GM19438 (cell line): ENCODE results near the gene SDSL.

Source experiments
- ATAC-seq: cut with Tn5 transposase; IDR thresholded peaks from one replicate; pipeline ENCODE4 v1.9.1; 2021; ENCODE audit warnings: low read depth; ENCODE audit not compliant: unreplicated experiment

Gene SDSL

DNA sequence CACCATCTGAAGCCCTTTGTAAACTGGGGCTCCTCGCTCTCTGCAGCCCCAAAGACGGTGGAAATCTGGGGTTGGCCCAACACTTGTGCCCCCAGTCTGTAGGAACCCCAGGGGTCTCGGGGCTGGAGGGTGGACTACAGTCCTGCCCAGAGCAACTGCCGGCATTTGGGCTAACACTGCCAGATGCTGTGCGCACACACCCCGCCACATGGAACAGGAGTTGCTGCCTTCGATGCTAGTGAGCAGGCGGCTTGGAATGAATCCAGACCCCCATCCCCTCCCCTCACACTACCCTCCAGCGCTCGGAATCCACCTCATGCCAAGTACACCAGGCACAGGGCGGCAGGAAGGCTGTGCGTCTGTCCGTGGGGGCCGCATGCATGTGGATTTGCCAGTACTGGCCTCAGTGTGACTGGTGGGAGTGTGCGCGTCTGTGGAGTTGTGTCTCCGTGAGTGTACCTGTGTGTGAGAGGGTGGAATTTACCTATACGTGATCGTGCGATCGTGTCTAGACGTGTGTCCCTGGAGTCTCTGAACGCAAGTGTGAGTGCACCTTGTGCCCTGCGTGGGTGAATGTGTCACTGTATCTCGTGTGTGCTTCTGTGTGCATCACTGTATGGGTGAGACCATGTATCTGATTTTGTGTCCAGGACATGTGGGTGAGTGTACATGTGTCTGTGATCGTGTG is 44.4 kb downstream of the SDSL start:
- ATAC-seq: no peak

DNA sequence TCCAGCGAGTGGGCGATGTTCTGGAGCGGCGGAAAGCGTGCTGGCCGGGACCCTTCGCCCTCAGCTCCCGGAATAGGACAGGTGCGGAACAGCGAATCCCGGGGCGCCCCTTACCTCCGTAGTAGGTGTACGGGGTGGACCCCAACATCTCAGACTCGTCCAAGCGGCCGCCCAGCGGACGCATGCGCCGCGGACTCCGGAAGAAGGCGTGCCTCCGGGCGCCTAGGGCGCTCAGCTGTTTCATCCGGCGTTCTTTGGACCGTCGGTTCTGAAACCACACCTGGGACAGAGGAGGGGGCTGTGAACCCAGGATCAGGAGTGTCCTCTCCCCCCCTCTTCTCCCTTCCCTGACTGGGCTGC is 44.9 kb downstream of the SDSL start:
- no peak for ATAC-seq

DNA sequence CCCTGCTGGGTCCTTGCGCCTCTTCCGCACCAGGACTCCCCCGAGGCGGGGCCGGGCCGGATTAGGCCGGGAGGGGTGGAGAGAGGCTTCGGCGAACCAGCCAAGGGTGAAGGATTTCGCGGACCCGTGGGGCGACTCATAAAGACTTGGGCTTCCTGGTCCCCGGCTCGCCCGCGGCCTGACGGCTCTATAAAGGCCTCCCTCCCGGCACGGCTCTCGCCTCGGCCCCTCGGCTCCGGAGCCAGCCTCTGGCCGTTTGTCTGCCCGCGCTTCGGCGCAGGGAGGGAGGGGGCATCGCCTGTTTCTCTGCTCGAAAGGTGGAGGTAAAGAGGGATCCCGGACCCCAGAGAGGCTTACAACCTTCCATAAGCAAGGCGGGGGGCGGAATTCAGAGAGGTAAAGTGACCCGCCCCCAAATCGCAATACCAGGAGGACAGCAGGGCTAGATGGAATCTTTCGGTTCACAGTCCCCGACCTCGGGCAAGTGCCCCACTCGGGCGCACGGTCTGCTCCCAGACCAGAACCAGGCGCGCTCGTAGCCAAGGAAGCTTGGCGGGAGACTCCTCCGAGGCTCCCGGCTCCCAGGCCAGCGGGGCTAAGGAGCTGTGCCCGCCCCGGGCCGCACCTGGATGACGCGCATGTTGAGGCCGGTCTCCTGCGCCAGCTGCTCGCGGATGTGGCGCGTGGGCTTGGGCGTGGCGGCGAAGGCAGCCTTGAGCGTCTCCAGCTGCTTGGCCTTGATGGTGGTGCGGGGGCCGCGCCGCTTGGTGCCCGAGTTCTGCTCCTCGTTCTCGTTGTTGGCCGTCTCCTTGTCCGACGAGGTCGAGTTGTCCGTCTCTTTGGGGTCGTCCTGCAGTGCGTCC is 45.6 kb downstream of the SDSL start:
- no peak for ATAC-seq

DNA sequence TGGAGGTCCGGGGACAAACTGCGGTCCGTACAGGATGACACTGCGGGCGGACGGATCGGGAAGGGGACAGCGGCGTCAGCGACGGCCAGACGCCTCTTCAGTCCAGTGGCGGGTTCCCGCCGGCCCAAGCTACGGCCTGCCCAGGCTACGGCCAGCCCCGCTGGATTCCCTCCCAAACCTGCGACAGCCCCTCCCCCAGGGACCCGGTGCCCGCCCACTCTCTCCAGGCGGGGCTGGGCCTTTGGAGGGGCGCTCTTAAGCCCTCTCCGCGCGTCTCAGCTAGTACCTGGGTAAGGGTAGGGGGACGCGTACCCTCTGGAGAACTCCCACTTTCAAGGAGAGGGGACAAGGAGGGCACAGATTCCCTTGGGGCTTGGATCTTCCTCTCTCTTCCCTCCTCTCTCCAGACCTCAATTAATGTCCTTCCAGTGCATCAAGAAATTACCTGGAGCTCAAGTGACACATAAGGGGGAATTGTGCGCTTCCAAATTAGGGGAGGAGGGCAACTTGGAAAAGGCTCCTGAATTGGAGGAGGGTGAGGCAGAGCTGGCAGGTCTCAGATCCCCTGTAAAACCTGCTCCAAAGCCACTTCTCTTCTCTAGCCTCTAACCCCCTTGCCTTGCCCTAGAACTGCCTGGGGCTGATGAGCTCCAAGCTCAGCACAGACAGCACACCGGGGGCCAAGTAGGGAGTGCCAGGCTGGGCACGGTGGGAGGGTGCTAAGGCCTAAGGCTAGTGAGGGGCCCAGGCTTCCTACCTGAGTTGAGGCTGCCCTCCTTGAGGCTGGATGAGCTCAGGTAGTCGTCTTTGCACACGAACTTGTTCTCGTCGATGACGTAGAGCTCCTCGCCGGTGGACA is 46.4 kb downstream of the SDSL start:
- ATAC-seq: no peak

DNA sequence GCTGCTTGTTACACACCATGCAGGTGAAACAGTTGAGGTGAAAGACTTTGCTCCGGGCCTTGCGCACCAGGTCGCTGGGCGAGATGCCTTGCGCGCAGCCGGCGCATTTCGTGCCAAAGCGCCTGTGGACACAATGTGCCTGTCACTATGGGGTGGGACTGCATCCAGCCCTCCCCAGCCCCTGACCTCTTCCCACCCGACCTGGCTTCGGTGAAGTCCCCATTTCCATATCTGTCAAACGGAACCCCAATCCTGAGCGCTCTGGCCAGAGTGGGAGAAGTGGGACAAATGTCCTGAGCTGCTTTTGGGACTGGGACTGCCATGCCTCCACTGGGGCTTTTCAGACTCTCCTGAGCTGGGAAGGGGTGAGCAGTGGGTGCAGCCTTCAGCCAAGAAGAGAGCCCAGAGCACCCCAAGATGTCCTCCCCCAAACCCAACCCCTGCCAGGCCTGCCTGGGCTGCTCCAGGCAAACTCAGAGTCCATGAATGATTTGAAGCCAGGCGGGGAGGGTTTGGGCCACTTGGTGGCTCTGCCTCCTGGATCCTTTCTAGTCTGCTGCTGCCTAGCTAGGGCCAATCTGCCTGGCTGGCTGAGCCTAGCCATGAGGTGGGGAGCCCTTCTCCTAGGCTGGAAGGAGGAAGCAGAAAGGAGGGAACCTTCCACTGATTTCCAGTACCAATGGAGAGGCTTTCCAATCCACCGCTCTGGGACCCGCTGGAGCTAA is 47.2 kb downstream of the SDSL start:
- no peak for ATAC-seq

DNA sequence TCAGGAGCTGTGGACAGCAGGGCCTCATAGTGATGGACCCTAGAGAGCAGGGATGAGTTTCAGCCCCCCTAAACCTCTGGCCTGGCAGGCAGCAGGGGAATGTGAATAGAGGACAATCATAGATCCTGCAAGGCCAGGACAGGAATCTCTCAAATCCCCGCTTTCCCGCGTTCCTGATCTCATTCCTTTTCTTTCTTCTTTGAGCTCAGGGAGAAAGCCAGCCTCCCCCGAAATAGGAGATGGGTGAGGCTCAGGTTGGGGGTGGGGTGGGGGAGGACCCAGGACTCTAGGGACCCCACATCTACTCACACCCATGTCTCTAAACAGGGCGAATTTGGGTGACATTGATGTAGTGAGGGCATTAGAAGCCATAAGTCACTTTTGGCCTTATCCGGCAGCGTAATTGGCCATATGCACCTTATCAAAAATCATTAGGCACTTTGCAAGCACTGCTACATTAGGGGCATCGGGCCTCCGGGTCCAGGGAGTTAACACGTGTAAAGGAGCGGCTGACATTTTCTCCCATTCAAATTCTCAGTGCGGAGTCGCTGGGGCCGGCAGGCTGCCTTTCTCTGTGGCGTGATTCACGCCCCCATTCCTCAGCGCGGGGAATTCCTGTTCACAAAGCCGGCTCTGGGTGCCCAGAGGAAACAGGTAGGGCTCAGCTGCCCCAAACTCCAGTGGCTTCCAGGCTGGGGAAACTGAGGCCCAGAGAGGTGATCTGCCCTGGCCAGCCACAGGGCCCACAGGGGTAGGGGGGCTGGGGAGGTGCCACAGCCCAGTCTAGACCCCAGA is 48.0 kb downstream of the SDSL start:
- ATAC-seq: no peak

DNA sequence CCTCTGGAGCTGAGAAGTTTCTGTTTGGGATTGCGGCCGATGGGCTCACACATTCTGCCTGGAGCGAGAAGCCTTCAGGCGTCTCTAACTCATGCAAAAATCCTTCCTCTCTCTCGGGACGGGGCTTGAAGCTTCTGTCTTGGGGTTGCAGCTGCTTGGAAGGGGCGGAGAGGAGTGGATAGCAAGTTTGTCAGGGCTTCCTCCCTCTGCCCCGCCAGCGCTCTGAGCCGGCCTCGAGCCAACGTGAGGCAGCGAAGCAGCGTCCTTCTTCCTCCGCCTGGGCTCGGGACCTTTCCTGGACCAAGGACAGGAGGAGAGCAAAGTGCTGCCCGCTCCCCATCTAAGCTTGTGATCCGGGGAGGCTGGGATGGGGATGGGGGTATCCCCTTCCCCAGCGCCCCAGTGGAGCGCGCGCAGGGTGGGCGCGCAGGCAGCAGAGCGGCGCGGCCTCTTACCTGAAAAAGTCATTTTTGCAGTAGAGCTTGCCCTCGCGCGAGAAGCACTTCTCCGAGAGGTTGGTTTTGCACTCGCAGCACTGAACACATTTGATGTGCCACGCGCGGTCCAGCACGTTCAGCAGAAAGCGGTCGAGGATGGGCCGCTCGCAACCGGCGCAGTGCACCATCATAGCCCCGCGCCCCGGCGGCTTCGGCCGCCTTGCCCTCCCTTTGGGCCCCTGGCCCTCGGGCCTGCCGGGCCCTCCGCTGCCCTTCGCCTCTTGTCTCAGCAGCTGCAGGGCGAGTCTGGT is 48.9 kb downstream of the SDSL start:
- no peak for ATAC-seq

DNA sequence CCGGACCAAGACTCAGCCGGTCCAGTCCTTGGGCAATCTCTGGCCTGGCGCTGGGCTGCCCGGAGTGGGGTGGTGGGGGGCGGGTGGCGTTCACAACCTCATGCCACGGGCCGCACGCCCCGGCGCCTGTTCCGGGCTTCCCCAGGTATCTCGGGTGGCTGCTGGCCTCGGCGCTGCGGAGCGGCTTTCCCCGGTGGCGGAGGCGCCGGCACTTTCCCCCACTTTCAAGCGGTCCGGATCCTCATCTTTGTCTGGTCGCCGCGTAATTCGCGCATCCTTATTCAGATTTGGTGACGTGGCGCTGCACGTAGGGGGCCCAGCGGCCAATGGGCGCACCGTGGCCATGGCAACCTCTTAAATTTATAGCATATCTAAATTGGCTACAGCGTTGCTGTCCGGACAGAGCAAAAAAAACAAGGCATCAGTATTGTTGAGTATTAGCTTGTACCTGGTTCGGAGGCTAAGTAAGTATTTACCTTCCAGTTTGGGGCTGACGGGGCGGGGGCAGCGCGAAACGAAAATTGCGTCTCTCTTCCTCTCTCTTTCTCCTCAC is 49.5 kb downstream of the SDSL start, which contains the start of gene LHX5:
Gene LHX5, minus strand, starts transcription at position 253 of the 553 bp plus-strand sequence. CDS start 373 bp downstream, outside the sequence.
- ATAC-seq: no peak

DNA sequence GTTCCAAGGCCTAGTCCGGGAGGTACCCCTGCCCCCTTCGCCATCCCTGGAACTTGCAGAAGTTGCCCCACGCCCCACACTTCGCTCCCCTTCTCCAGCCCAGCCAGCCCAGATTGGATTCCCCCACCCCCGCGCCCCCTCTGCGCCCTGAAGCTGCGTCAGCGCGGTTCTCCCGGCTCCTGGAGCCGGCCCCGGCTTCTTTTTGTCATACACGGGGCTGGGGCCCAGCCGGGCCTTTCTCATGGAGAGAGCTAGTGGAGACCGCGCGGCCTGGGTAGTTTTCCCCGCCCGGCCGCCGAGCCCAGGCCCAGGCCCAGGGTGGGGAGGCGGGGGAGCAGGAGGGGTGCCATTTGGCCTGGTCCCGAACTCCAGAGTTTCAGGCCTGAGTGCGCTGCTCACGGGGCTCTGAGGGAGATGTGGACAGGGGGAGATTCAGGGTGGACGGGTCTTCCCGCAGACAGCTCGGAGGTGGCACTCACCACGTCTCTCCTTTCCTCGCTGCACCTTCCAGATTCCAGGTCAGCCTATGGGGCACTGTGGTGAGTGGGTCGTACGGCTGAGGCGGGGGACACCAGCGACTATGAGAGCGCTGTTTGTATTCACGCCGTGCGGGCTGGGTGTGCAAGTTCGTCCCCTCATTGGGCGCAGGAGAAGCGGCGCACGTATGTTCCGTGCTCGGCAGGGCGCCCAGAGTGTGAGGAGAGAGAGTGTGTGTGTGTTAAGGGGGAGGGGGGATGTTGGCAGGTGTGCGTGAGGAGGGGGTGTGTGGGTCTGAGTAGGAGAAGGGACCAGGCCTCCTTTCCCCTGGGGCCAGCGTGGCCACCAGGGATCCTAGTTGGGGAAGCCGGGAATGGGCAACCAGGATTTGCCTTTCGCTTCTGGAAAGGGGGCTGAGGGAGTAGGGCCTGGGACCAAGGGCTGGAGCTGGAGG is 50.3 kb downstream of the SDSL start:
- ATAC-seq: no peak

DNA sequence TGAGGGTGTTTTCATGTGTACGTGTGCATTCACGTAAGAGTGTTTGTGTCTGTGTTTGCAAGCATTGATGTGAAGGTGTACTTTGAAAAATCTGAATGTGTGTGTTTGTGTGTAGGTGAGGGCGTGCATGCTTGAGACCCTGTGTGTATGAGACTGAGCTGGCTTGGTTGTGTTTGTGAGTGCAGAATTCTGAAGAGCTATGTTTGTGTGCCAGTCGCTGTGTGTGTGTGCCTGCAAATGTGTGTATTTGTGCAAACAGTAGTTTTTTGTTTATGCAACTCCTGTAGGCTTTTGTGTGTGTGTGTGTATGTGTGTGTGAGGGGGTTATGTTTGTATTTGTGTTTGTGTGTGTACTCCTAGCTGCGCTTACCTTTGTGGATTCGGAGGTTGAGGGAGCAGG is 51.2 kb downstream of the SDSL start:
- ATAC-seq: no peak

DNA sequence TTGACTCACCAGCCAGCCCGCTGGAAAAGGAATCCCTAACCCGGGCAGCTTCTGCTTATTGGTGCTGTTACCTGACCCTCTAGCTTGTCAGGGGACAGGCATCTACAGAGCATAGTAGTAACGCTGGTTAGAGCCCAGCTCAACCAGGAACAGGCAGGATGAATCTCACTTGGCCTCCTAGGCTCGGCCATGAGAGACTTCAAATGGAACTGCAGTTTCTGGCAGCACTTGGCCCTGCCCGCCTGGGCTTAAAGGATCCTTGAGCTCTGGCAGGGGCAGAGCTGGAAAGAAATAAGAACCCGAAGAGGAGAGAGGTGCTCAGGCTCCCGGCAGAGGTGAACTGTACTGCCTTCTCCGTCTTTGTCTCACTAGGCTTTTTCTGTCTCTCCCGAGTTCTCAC is 51.8 kb downstream of the SDSL start:
- ATAC-seq: no peak

DNA sequence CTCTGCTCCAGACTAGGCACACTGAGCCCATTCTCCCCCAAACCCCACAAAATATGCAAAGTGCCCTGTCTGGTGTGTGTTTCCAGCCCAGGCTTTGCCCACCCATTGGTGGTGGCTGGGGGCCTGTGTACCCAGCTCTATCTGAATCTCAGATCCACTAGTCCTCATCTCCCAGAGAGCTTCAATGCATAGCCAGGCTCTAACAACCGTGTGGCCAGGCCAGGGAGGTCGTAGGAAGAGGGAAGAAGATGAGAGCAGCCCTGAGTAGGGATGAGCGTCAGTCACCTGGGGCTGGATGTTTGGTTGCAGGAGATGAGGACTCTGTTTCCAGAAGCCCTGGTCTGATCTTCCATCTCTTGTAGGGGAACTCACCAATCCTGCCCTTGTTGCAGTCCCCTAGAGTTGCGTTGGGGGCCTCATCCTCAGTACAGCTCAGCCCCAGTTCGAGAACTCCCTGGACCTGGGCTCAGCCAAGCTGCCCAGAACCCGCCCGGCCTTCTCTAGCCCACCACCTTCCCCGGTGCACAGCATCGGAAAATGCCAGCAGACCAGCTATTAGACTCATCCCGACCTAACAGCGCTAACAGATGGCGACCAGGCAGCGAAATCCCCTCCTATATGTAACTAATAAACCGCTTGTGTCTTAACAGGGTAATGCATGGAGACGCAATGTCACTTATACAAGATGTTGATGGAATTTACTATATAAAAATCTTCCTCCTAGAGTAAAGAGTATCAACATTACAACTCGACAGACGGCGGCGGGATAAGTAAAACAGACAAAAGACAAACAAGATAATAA is 52.7 kb downstream of the SDSL start:
- no peak for ATAC-seq

DNA sequence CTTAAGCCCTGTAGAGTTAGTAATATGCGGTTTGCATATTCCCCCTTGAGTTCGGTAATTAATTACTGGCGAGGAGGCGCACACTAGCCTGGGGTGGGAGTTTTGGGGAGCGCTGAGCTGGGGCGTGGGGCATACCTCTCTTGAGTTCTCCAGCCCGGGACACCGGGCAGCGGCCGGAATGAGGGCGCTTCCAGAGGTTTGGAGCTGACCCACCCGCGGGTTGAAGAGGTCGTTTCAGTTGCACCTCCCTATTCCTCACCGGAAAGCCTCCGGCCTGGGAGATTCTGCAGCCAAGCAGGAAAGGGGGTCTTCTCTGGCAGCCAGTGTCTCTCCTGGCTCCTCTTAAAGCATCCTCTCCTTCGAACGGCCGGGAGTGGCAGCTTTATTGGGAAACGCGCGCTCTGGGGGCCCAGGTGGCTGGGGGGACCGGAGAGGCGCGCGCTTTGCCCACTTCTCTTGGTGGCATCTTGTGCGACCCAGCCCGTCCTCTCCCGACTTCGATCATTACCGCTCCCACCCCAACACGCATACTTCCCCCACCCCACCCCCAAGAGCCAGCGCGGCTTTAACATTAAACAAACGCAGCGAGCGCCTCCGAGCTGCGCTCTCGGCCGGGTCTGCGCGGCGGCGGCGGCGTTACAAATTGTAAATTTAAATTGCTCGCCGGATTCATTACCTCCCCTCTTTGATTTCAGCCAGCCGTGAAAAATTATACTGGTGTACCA is 53.4 kb downstream of the SDSL start:
- no peak for ATAC-seq

DNA sequence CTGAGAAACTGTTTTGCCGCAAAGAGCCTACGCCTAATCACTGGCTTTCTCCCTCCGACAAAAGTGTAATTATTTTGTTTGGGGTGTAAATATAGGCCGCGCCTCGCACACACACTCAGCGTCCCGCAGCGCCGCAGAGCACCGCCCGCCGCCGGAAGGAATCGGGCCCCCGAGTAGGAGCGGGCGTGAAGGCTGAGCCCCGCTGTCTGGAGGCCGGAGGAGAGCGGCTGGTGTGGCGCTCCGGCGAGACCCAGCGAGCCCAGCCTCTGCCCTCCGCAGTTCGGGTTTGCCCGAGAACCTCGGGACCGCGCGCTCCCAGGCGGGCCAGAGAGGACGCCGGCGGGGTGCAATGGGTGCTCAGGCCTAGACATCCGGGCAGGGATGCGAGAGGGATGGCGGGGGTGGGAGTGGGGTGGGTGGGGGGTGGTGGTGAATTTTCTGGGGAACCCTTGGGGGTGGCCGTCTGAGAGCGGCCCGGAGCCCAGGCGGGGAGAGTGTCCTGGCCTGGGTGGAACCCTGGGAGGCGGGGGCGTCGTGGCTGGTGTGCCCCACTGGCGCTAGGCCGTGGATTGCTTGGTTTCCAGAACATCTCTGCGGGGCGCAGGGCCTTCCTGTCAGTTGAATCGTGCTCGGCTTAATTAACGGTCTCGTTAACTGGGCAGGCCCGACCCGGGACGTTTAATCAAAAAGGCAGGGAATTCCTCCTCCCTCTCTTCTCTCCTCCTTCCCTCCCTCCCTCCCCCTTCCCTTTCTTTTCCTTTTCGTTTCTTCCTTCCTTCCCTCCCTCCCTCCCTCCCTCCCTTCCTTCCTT is 54.2 kb downstream of the SDSL start:
- no peak for ATAC-seq

DNA sequence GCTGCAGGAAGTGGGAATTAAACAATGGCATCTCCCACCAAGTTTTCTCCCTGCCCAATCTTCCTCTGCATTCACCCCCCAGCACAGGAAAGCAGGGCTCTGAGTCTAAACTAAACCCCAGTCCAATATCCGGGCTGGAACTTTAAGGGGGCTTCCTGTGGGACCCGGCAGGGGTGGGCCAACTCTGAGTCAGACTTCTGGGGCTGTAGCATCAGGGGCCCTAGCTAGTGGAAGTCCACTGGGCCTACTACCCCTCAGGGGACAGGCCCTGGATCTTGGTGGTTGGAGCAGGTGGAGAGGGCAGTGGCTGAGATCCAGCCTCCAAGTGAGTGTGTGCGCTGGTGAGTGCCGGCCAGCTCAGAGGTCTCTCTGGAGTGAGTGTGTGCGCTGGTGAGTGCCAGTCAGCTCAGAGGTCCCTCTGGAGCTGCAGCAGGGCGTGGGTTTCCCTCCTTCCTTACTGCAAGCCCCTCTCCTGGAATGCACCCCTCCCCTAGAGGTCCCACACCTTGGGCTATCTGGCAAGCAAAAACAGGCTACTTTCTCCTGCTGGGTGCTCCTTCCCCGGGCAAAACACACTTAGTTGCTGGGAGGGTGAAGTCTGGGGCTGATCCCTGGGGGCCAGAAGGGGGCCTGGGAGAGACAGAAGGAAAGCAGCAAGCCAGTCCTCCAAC is 55.1 kb downstream of the SDSL start:
- ATAC-seq: no peak
